IMR-90 (cell line): Measurements from ENCODE around the gene ADGRL3. TPM values are rescaled to one million over a fixed set of nuclear protein-coding genes. Genes with fewer than 3 reads are reported as not detected.
A peak's percentile ranks its signal among the peaks of the same experiment; 100 is the strongest.

Experiments
- ATAC-seq: fragments of 200-7000 bp; cut with Tn5 transposase; 2 replicates; pipeline ENCODE4 v1.9.1; 2020; ENCODE audit warnings: low read depth, mild to moderate bottlenecking, moderate library complexity
- BruUV-seq: library from RNA; stranded (reverse); fragments of 400-500 nt; replicated peaks from 2 replicates; lab custom pipeline; 2021; lab: Mats Ljungman, UMichigan
- CTCF ChIA-PET: fragments of 300-600 bp; formaldehyde crosslinking; extraction: SDS; loops from one replicate; lab custom pipeline; 2021; ENCODE audit warnings: antibody characterized with exemption; lab: Yijun Ruan, JAX
- POLR2A ChIA-PET: fragments of 300-600 bp; sonication (Branson Sonifier 250); formaldehyde crosslinking; loops from one replicate; lab custom pipeline; 2022; ENCODE audit warnings: antibody characterized with exemption; ENCODE audit not compliant: unreplicated experiment; lab: Charles Lee
- DNase-seq: peaks from one replicate; pipeline ENCODE4 v3.0.0; 2013
- H2AFZ ChIP-seq: replicated peaks from 2 replicates; pipeline ENCODE3; 2013; ENCODE audit warnings: low read length, mild to moderate bottlenecking; ENCODE audit not compliant: poor library complexity
- H2AK5ac ChIP-seq: 2 replicates; pipeline ENCODE4 v1.6.1; 2013; ENCODE audit warnings: low read depth, low read length, inconsistent platforms
- H2AK9ac ChIP-seq: replicated peaks from 2 replicates; pipeline ENCODE3; 2013; ENCODE audit warnings: mild to moderate bottlenecking, low read depth, low read length, moderate library complexity; ENCODE audit not compliant: poor library complexity
- H2BK120ac ChIP-seq: 2 replicates; pipeline ENCODE4 v1.6.1; 2013; ENCODE audit warnings: low read depth, low read length, inconsistent platforms
- H2BK15ac ChIP-seq: 3 replicates; pipeline ENCODE4 v1.6.1; 2013; ENCODE audit warnings: low read depth, low read length, inconsistent platforms
- H2BK20ac ChIP-seq: 2 replicates; pipeline ENCODE4 v1.6.1; 2013; ENCODE audit warnings: low read depth, mild to moderate bottlenecking, inconsistent platforms, low read length, moderate library complexity
- H2BK5ac ChIP-seq: 2 replicates; pipeline ENCODE4 v1.6.1; 2013; ENCODE audit warnings: mild to moderate bottlenecking, low read depth, low read length, inconsistent platforms; ENCODE audit not compliant: poor library complexity, severe bottlenecking
- H3K14ac ChIP-seq: replicated peaks from 2 replicates; pipeline ENCODE4 v1.6.1; 2013; ENCODE audit warnings: low read depth, low read length, inconsistent platforms
- H3K18ac ChIP-seq: 2 replicates; pipeline ENCODE4 v1.6.1; 2013; ENCODE audit warnings: low read depth, low read length, control low read depth
- H3K23ac ChIP-seq: 2 replicates; pipeline ENCODE4 v1.6.1; 2013; ENCODE audit warnings: low read depth, low read length, inconsistent platforms
- H3K27ac ChIP-seq: 2 replicates; pipeline ENCODE4 v1.5.1; 2013; ENCODE audit warnings: mild to moderate bottlenecking, control low read depth, low read length; ENCODE audit not compliant: insufficient read depth
- H3K27me3 ChIP-seq: 2 replicates; pipeline ENCODE4 v1.6.1; 2013; ENCODE audit warnings: low read length; ENCODE audit not compliant: control insufficient read depth, insufficient read depth
- H3K36me3 ChIP-seq: 2 replicates; pipeline ENCODE4 v1.6.1; 2013; ENCODE audit warnings: low read length, mixed read lengths; ENCODE audit not compliant: control insufficient read depth, insufficient read depth
- H3K4ac ChIP-seq: 2 replicates; pipeline ENCODE4 v1.6.1; 2013; ENCODE audit warnings: low read depth, low read length, inconsistent platforms
- H3K4me1 ChIP-seq: 2 replicates; pipeline ENCODE4 v1.6.1; 2013; ENCODE audit warnings: low read length, mixed read lengths; ENCODE audit not compliant: control insufficient read depth, insufficient read depth
- H3K4me2 ChIP-seq: 2 replicates; pipeline ENCODE4 v1.6.1; 2013; ENCODE audit warnings: low read depth, mild to moderate bottlenecking, control low read depth, low read length, moderate library complexity
- H3K4me3 ChIP-seq: 2 replicates; pipeline ENCODE4 v1.5.1; 2013; ENCODE audit warnings: low read depth, mild to moderate bottlenecking, control low read depth, low read length, moderate library complexity; ENCODE audit not compliant: insufficient read depth
- H3K56ac ChIP-seq: 2 replicates; pipeline ENCODE4 v1.6.1; 2013; ENCODE audit warnings: low read length, inconsistent platforms; ENCODE audit not compliant: insufficient read depth; ENCODE audit errors: extremely low read depth
- H3K79me1 ChIP-seq, 2 experiments: 2 replicates each; pipeline ENCODE4 v1.6.1; 2013; ENCODE audit warnings: low read length in 2 of 2, inconsistent platforms in 1 of 2, low read depth in 1 of 2
- H3K9ac ChIP-seq: 2 replicates; pipeline ENCODE4 v1.6.1; 2013; ENCODE audit warnings: low read depth, low read length, control low read depth
- H3K9me1 ChIP-seq: 2 replicates; pipeline ENCODE4 v1.6.1; 2013; ENCODE audit warnings: low read length, inconsistent platforms; ENCODE audit not compliant: insufficient read depth
- H3K9me3 ChIP-seq: 2 replicates; pipeline ENCODE4 v1.6.1; 2013; ENCODE audit warnings: low read length; ENCODE audit not compliant: control insufficient read depth, insufficient read depth
- H4K20me1 ChIP-seq: 2 replicates; pipeline ENCODE4 v1.6.1; 2013; ENCODE audit warnings: low read length, inconsistent platforms; ENCODE audit not compliant: insufficient read depth
- H4K5ac ChIP-seq: 2 replicates; pipeline ENCODE4 v1.6.1; 2013; ENCODE audit warnings: mild to moderate bottlenecking, low read depth, low read length, control low read depth
- H4K8ac ChIP-seq, 2 experiments: 2 replicates each; pipeline ENCODE4 v1.6.1; 2013; ENCODE audit warnings: low read depth in 2 of 2, low read length in 2 of 2, control low read depth in 1 of 2, inconsistent platforms in 1 of 2
- H4K91ac ChIP-seq: 2 replicates; pipeline ENCODE4 v1.6.1; 2013; ENCODE audit warnings: low read depth, low read length, inconsistent platforms; ENCODE audit not compliant: insufficient read depth
- BHLHE40 ChIP-seq: fragments of 150-350 bp; IDR thresholded peaks from 2 replicates; pipeline ENCODE4 v1.6.1; 2016; ENCODE audit warnings: mild to moderate bottlenecking, low read depth, low read length
- CEBPB ChIP-seq: IDR thresholded peaks from 2 replicates; pipeline ENCODE4 v1.6.1; 2012; ENCODE audit warnings: low read depth, low read length, improper control_type of control experiment
- CHD1 ChIP-seq: IDR thresholded peaks from 2 replicates; pipeline ENCODE4 v1.6.1; 2012; ENCODE audit warnings: low read depth, low read length, improper control_type of control experiment
- FOS ChIP-seq: fragments of 150-350 bp; IDR thresholded peaks from 2 replicates; pipeline ENCODE4 v1.6.1; 2016; ENCODE audit warnings: low read depth, low read length
- MAFK ChIP-seq: IDR thresholded peaks from 2 replicates; pipeline ENCODE4 v1.6.1; 2012; ENCODE audit warnings: low read depth, low read length, improper control_type of control experiment
- MAZ ChIP-seq: IDR thresholded peaks from 2 replicates; pipeline ENCODE4 v1.6.1; 2012; ENCODE audit warnings: low read depth, mild to moderate bottlenecking, low read length, improper control_type of control experiment, moderate library complexity, borderline replicate concordance
- MXI1 ChIP-seq: IDR thresholded peaks from 2 replicates; pipeline ENCODE4 v1.6.1; 2012; ENCODE audit warnings: low read depth, mild to moderate bottlenecking, low read length, moderate library complexity, borderline replicate concordance
- NFE2L2 ChIP-seq: fragments of 150-350 bp; IDR thresholded peaks from 2 replicates; pipeline ENCODE4 v1.6.1; 2016; ENCODE audit warnings: low read depth, mild to moderate bottlenecking, low read length
- POLR2A ChIP-seq: IDR thresholded peaks from 2 replicates; pipeline ENCODE4 v1.6.1; 2012; ENCODE audit warnings: mild to moderate bottlenecking, low read depth, low read length
- RAD21 ChIP-seq: IDR thresholded peaks from 2 replicates; pipeline ENCODE4 v1.6.1; 2012; ENCODE audit warnings: low read length, improper control_type of control experiment
- RCOR1 ChIP-seq: IDR thresholded peaks from 2 replicates; pipeline ENCODE4 v1.6.1; 2012; ENCODE audit warnings: mild to moderate bottlenecking, low read length, improper control_type of control experiment; ENCODE audit not compliant: insufficient replicate concordance
- RFX5 ChIP-seq: IDR thresholded peaks from 2 replicates; pipeline ENCODE4 v1.8.0; 2012; ENCODE audit warnings: low read depth, mild to moderate bottlenecking, low read length, moderate library complexity
- SMC3 ChIP-seq: fragments of 150-350 bp; IDR thresholded peaks from 2 replicates; pipeline ENCODE4 v1.6.1; 2016; ENCODE audit warnings: low read depth, mild to moderate bottlenecking, antibody characterized with exemption, low read length, moderate library complexity
- USF2 ChIP-seq: fragments of 150-350 bp; IDR thresholded peaks from 2 replicates; pipeline ENCODE4 v1.6.1; 2017; ENCODE audit warnings: mild to moderate bottlenecking, antibody characterized with exemption, low read length, low read depth
- WGBS, 2 experiments: methylation state at CpG; one replicate each; pipeline versions ENCODE4 v1.1.5 to v1.1.7; 2013; ENCODE audit warnings: missing lambda C conversion rate in 2 of 2; ENCODE audit not compliant: insufficient read length in 1 of 2; ENCODE audit errors: extremely low coverage in 2 of 2; 5-methylcytosine and 5-hydroxymethylcytosine counted together
- dilution Hi-C: fragments of 300-500 bp; cut with HindIII; formaldehyde crosslinking; loops from one replicate; pipeline ENCODE4 v1.14.3; 2018; ENCODE audit warnings: low sequenced_read_pairs; ENCODE audit not compliant: unreplicated experiment
- in situ Hi-C: fragments of 300-500 bp; cut with MboI; formaldehyde crosslinking; loops from 3 replicates; pipeline ENCODE4 v1.14.3; 2019; ENCODE audit warnings: low sequenced_read_pairs, inconsistent platforms, mixed read lengths
- intact Hi-C: fragments of 100-400 bp; cut with micrococcal nuclease; formaldehyde crosslinking; loops from 2 replicates; pipeline ENCODE4 v1.10.0; 2022
- polyA plus RNA-seq, 3 experiments: library from polyadenylated mRNA; depleted of rRNA; stranded (reverse); fragments of >200 nt; gene quantifications; 2 replicates each; pipeline ENCODE4 v1.2.3, GENCODE V29; 2012; ENCODE audit warnings: low replicate concordance in 1 of 3
- total RNA-seq: library from RNA; depleted of rRNA; stranded (reverse); fragments of >200 nt; gene quantifications from 2 replicates; pipeline ENCODE4 v1.2.3, GENCODE V29; 2012
- TF ChIP-seq, protein P1 (sequence below): fragments of 150-350 bp; IDR thresholded peaks from 2 replicates; pipeline ENCODE4 v1.6.1; 2016; ENCODE audit warnings: low read depth, mild to moderate bottlenecking, low read length, moderate library complexity, borderline replicate concordance
- TF ChIP-seq, protein P2 (sequence below): conservative IDR thresholded peaks from 2 replicates; pipeline ENCODE4 v1.5.1; 2012; ENCODE audit warnings: mild to moderate bottlenecking, low read depth, low read length, improper control_type of control experiment

The ADGRL3 gene
- total and polyA plus RNA-seq, 2 of the 4 experiments (the other 2 are of a cell fraction) = 0.46 to 2.5 TPM

- no TSS peak for BruUV-seq
- Histone ChIP-seq H4K8ac (no peak overlapping the region), H3K27me3 (no peaks in the 10 kb centered on the region), H2BK120ac (no peak overlapping the region), H3K9me3 (no peaks in the 10 kb centered on the region), H2BK5ac (no peak overlapping the region), H2AFZ (no peak overlapping the region), H3K9me1 (no peaks in the 10 kb centered on the region), H4K5ac (no peak overlapping the region), H3K4ac (no peak overlapping the region), H4K20me1 (no peaks in the 10 kb centered on the region), H3K14ac (no peak overlapping the region), H2AK5ac (no peak overlapping the region), H3K4me2 (peak overlapping the region; percentile 40; the same call in 1 of the 2 replicates), H3K79me1 (no peaks in the 10 kb centered on the region), H3K18ac (no peak overlapping the region), H3K4me1 (no peaks in the 10 kb centered on the region), H3K23ac (no peak overlapping the region), H2BK15ac (no peak overlapping the region), H2BK20ac (no peak overlapping the region), H2AK9ac (no peak overlapping the region), H3K36me3 (no peaks in the 10 kb centered on the region), H3K27ac (no peak overlapping the region), H3K4me3 (no peak overlapping the region), H4K91ac (no peak overlapping the region), H3K9ac (no peak overlapping the region), H3K56ac (no peak overlapping the region)
- CTCF ChIA-PET = no interaction called here
- intact Hi-C loops = no loop called here
- peak; percentile 37 for ATAC-seq
- in situ Hi-C loops = no loop called here
- WGBS, 2 experiments = no CpG with 5 or more reads among the region's 1 CpG
- TF ChIP-seq FOS (no peak), USF2 (no peak), POLR2A (no peak), CEBPB (no peak), BHLHE40 (no peak), CHD1 (no peak), MAZ (no peak), MXI1 (no peak), SMC3 (no peak), NFE2L2 (no peak), RAD21 (no peak), MAFK (no peak), RCOR1 (no peak), RFX5 (no peak)
- TF ChIP-seq, protein P1, sequence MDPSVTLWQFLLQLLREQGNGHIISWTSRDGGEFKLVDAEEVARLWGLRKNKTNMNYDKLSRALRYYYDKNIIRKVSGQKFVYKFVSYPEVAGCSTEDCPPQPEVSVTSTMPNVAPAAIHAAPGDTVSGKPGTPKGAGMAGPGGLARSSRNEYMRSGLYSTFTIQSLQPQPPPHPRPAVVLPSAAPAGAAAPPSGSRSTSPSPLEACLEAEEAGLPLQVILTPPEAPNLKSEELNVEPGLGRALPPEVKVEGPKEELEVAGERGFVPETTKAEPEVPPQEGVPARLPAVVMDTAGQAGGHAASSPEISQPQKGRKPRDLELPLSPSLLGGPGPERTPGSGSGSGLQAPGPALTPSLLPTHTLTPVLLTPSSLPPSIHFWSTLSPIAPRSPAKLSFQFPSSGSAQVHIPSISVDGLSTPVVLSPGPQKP = no peak
- TF ChIP-seq, protein P2, sequence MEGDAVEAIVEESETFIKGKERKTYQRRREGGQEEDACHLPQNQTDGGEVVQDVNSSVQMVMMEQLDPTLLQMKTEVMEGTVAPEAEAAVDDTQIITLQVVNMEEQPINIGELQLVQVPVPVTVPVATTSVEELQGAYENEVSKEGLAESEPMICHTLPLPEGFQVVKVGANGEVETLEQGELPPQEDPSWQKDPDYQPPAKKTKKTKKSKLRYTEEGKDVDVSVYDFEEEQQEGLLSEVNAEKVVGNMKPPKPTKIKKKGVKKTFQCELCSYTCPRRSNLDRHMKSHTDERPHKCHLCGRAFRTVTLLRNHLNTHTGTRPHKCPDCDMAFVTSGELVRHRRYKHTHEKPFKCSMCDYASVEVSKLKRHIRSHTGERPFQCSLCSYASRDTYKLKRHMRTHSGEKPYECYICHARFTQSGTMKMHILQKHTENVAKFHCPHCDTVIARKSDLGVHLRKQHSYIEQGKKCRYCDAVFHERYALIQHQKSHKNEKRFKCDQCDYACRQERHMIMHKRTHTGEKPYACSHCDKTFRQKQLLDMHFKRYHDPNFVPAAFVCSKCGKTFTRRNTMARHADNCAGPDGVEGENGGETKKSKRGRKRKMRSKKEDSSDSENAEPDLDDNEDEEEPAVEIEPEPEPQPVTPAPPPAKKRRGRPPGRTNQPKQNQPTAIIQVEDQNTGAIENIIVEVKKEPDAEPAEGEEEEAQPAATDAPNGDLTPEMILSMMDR = no peak
- dilution Hi-C loops = no loop called here
- POLR2A ChIA-PET = no interaction called here
- DNase-seq = peak; percentile 8
Measured at GRCh38 chr4:61320154-61320553, 120.0 kb downstream of the ADGRL3 start.
